HG03378 (cell line): ENCODE results near the gene BCAS3.
"Not testable (repeated sequence)": the region's sequence is repeated elsewhere in the genome, so short reads cannot be mapped to it uniquely, and the experiment has no call there.

Experiments used
- ATAC-seq: cut with Tn5 transposase; IDR thresholded peaks from one replicate; pipeline ENCODE4 v1.9.1; 2021; ENCODE audit warnings: mild to moderate bottlenecking, moderate library complexity; ENCODE audit not compliant: unreplicated experiment

The BCAS3 gene

GRCh38 chr17:60863892-60864707 is 186.4 kb downstream of the BCAS3 start:
- no peak for ATAC-seq

- no peak for ATAC-seq
Observed at GRCh38 chr17:60864708-60865005, 187.0 kb downstream of the BCAS3 start.

DNA sequence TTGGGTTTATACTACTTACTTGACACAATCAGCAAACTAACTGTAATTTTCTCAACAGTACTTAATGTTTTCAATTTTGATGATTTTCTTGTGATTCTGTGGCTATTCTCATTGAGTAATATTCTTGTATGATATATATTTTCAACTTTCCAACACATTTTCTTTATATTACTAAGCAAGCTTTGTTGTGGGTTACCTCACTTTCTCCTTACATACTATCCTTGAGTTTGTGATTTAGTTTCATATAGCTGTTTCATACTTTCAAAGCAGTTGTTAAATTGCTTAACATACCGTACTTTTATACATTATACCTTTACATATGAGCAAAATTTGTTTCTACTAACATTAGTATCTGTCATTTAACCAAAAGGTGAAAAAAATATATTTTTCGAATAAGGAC is 197.1 kb downstream of the BCAS3 start:
- no peak for ATAC-seq

DNA sequence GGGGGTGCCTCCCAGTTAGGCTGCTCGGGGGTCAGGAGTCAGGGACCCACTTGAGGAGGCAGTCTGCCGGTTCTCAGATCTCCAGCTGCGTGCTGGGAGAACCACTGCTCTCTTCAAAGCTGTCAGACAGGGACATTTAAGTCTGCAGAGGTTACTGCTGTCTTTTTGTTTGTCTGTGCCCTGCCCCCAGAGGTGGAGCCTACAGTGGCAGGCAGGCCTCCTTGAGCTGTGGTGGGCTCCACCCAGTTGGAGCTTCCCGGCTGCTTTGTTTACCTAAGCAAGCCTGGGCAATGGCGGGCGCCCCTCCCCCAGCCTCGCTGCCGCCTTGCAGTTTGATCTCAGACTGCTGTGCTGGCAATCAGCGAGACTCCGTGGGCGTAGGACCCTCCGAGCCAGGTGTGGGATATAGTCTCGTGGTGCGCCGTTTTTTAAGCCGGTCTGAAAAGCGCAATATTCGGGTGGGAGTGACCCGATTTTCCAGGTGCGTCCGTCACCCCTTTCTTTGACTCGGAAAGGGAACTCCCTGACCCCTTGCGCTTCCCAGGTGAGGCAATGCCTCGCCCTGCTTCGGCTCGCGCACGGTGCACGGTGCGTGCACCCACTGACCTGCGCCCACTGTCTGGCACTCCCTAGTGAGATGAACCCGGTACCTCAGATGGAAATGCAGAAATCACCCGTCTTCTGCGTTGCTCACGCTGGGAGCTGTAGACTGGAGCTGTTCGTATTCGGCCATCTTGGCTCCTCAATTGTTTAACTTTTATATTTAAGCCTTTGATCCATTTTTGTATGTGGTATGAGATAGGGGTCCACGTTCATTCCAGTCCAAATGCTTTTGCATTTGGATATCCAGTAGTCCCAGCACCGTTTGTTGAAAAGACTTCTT is 209.3 kb downstream of the BCAS3 start:
- ATAC-seq = not testable (repeated sequence)

- ATAC-seq = no peak
Observed at GRCh38 chr17:60887614-60888028, 210.0 kb downstream of the BCAS3 start.

DNA sequence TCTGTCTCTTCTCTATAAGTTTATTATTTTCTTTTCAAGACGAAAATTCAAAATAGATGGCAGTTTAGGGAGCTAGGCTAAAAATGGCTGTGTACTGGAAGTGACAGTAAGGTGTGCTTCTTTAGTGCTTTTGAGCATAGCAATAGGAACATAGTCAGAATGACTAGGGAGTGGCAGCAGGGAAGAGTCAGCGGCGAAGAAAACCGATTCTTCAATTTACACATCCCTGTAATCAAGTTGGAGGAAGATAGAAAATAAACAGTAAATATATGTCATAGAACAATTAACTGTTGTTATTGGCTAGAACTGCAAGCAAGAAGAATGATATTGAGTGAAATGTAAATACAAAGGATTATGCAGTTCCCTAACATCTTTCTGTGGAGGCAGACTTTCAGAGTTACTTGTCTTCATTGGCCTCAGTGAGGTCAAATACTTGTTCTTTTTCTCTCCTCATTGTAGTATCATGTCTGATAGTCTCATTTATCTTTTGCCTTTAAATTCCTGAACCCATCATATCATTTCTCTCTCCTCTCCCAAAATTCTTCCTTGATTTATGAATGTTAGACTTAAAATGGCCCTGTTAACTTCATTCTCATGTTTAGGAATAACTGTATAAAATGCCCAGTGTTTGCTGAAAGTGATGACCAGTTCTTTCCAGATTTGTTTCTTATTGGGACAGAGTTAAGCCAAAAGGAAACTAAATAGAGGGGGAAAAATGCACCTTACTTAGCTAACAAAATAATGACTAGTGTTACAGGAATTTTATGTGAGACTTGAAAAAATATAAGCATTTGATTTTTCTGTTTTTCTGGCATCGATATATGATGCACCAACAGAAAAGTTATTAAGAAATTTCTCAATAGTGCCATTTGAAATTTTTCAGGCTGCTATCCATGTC is 211.4 kb downstream of the BCAS3 start:
- no peak for ATAC-seq

- no peak for ATAC-seq
Observed at GRCh38 chr17:60891149-60891548, 213.5 kb downstream of the BCAS3 start.

- no peak for ATAC-seq
Observed at GRCh38 chr17:60893475-60893874, 215.8 kb downstream of the BCAS3 start.

GRCh38 chr17:60896996-60897395 is 219.3 kb downstream of the BCAS3 start:
- no peak for ATAC-seq

DNA sequence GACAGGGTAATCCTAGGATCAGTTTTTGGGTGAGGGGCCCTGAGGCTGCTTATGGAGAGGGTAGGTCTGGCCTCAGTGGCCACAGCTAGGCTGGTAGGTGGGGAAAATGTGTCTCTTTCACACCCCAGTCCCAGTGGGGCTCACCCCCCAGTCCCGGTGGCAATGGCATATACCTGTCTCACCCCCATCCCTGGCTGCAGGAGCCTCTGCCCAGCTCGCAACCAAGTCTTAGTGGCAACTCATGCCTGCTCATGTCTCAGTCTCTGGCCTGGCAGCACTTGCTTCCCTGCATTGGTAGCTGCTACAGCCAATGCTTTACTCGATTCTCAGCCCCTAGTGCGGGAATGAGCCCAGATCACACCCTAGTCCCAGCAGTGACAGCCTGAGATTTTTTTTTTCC is 221.5 kb downstream of the BCAS3 start:
- ATAC-seq = no peak

- no peak for ATAC-seq
Observed at GRCh38 chr17:60900688-60901087, 223.0 kb downstream of the BCAS3 start.

DNA sequence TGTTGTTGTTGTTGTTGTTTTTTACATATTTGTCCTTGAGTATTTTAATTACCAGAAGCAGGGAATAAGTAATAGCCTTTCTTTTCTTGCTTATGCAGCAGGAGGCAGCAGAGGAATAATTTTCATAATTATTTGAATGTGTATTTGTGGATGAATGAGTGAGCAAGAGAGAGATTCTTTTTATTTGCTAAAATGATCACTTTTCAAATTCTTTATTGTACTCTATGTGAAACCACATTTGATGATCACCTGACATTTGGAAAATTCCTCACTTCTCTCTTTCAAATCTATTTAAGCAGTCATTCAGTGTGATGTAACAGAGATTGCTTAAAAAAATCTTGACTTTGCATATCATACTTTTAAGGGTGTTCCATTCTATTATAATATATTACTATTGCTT is 223.6 kb downstream of the BCAS3 start:
- no peak for ATAC-seq

- ATAC-seq = no peak
Observed at GRCh38 chr17:60901806-60902205, 224.2 kb downstream of the BCAS3 start.

- no peak for ATAC-seq
Observed at GRCh38 chr17:60902399-60902798, 224.7 kb downstream of the BCAS3 start.

DNA sequence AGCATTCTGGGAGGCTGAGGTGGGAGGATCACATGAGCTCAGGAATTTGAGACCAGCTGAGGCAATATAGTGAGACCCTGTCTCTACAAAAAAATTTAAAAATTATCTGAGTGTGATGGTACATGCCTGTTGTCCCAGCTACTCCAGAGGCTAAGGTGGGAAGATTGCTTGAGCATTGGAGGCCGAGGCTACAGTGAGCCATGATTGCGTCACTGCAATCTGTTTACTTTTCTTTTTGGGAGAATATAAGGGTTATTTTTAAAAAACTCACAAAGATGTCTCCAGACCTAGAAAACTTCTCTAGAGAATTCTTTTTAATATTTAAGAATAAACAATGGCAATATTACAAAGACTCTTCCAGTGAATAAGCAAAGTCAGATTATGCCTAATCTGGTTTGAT is 226.9 kb downstream of the BCAS3 start:
- no peak for ATAC-seq

- no peak for ATAC-seq
Observed at GRCh38 chr17:60905709-60906108, 228.1 kb downstream of the BCAS3 start.

GRCh38 chr17:60908324-60908723 is 230.7 kb downstream of the BCAS3 start:
- ATAC-seq = no peak

GRCh38 chr17:60909405-60909804 is 231.8 kb downstream of the BCAS3 start:
- ATAC-seq = no peak

GRCh38 chr17:60910415-60910814 is 232.8 kb downstream of the BCAS3 start:
- no peak for ATAC-seq

GRCh38 chr17:60914078-60914477 is 236.4 kb downstream of the BCAS3 start:
- no peak for ATAC-seq

DNA sequence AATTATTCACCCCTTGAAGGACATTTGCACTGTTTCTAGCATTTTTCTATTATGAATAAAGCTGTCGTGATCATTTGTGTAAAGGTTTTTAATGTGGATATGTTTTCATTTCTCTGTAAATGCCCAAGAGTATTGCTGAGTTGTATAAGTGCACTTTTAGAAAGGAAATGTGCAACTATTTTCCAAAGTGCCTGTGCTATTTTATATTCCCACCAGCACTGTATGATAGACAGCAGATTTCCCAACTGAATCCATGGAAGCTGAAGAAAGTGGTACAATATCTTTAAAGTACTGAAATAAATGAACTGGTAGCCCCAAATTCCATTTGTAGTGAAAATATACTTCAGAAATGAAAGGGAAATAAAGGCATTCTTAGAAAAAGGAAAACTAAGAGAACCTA is 238.4 kb downstream of the BCAS3 start:
- no peak for ATAC-seq
